Fibroblast of lung (primary cell): Measurements from ENCODE around the gene TES. TPM values are rescaled to one million over a fixed set of nuclear protein-coding genes. Genes with fewer than 3 reads are reported as not detected.

Source experiments
- DNase-seq, 2 donors: peaks; one replicate each; pipeline versions ENCODE4 v3.0.0 to v3.0.0-alpha.2; 2010; ENCODE audit warnings: low read depth in 2 of 2
- H2AFZ ChIP-seq: 2 replicates; pipeline ENCODE4 v1.5.1; 2012; ENCODE audit warnings: low read length, control low read depth, inconsistent platforms
- H3K27ac ChIP-seq: 2 replicates; pipeline ENCODE4 v1.5.1; 2011; ENCODE audit warnings: low read length, control low read depth; ENCODE audit not compliant: insufficient read depth
- H3K27me3 ChIP-seq: 2 replicates; pipeline ENCODE4 v1.5.1; 2011; ENCODE audit warnings: mild to moderate bottlenecking, low read length; ENCODE audit not compliant: control insufficient read depth, insufficient read depth
- H3K36me3 ChIP-seq: 2 replicates; pipeline ENCODE4 v1.5.1; 2011; ENCODE audit warnings: low read length; ENCODE audit not compliant: control insufficient read depth, insufficient read depth
- H3K4me1 ChIP-seq: 2 replicates; pipeline ENCODE4 v1.5.1; 2011; ENCODE audit warnings: low read length; ENCODE audit not compliant: control insufficient read depth, insufficient read depth; ENCODE audit errors: extremely low read depth
- H3K4me2 ChIP-seq: 2 replicates; pipeline ENCODE4 v1.5.1; 2011; ENCODE audit warnings: low read length, control low read depth; ENCODE audit not compliant: insufficient read depth; ENCODE audit errors: extremely low read depth
- H3K4me3 ChIP-seq, 4 experiments: fragments of 200-600 bp in 1 of 4; sonication (generic) in 1 of 4; replicated peaks in 1 of 4; 2 replicates each; pipeline ENCODE4 v1.5.1; 2011 to 2016; ENCODE audit warnings: low read length in 4 of 4, low read depth in 3 of 4, mild to moderate bottlenecking in 3 of 4, control low read depth in 2 of 4, inconsistent platforms in 1 of 4, mixed read lengths in 1 of 4; ENCODE audit not compliant: insufficient read depth in 1 of 4; ENCODE audit errors: control extremely low read depth in 1 of 4
- H3K79me2 ChIP-seq: 2 replicates; pipeline ENCODE4 v1.5.1; 2012; ENCODE audit warnings: mild to moderate bottlenecking, low read length, inconsistent platforms; ENCODE audit not compliant: control insufficient read depth, insufficient read depth
- H3K9ac ChIP-seq: 2 replicates; pipeline ENCODE4 v1.5.1; 2011; ENCODE audit warnings: mild to moderate bottlenecking, low read length, control low read depth; ENCODE audit not compliant: insufficient read depth
- H3K9me3 ChIP-seq: 2 replicates; pipeline ENCODE4 v1.5.1; 2012; ENCODE audit warnings: low read depth, low read length; ENCODE audit not compliant: control insufficient read depth, insufficient read depth
- H4K20me1 ChIP-seq: 2 replicates; pipeline ENCODE4 v1.5.1; 2011; ENCODE audit warnings: low read length; ENCODE audit not compliant: control insufficient read depth, insufficient read depth; ENCODE audit errors: extremely low read depth
- CTCF ChIP-seq, 2 donors: IDR thresholded peaks in 1 of 2; conservative IDR thresholded peaks in 1 of 2; 1 replicate in 1 of 2; 2 replicates in 1 of 2; pipeline ENCODE4 v1.5.1; 2011 to 2012; ENCODE audit warnings: low read length in 2 of 2, control low read depth in 1 of 2, inconsistent platforms in 1 of 2, low read depth in 1 of 2, mild to moderate bottlenecking in 1 of 2
- EZH2 ChIP-seq: IDR thresholded peaks from 2 replicates; pipeline ENCODE4 v1.5.1; 2012; ENCODE audit warnings: low read length, control low read depth, mild to moderate bottlenecking; ENCODE audit errors: missing control alignments
- polyA plus RNA-seq, 2 donors: library from polyadenylated mRNA; depleted of rRNA in 1 of 2; stranded (reverse) in 1 of 2; unstranded in 1 of 2; fragments of >200 nt; gene quantifications; 2 replicates each; pipeline ENCODE4 v1.2.1, GENCODE V29; 2011 to 2012; ENCODE audit warnings: missing spikeins in 1 of 2
- total RNA-seq: library from RNA; depleted of rRNA; stranded (reverse); fragments of >200 nt; gene quantifications from 2 replicates; pipeline ENCODE4 v1.2.1, GENCODE V29; 2014

Gene TES
- total and polyA plus RNA-seq, 2 donors (not counting 1 experiment from before 2014, with no cell fraction given), result 17.7 to 64.1 TPM

GRCh38 chr7:116307253-116307652 is 96.9 kb downstream of the TES start:
- Histone ChIP-seq H3K4me1 (no peaks in the 10 kb centered on the region), H3K27me3 (no peaks in the 10 kb centered on the region), H2AFZ (no peak overlapping the region), H3K79me2 (no peaks in the 10 kb centered on the region), H4K20me1 (no peaks in the 10 kb centered on the region), H3K27ac (no peak overlapping the region), H3K4me3 (no peak overlapping the region), H3K9ac (no peak overlapping the region), H3K36me3 (no peaks in the 10 kb centered on the region), H3K4me2 (no peak overlapping the region), H3K9me3 (no peaks in the 10 kb centered on the region)
- TF ChIP-seq CTCF (conservative IDR thresholded peaks at IDR 0.05 in 1 of 2, IDR thresholded peaks at IDR 0.05 in 1 of 2; ENCODE audit: low read depth in 1 of 2, low read length in 2 of 2), result no peak
- TF ChIP-seq EZH2, result no peak
- no peak for DNase-seq

Other genes starting within 250 kb of the TES start
- gene TFEC, start 179.8 kb upstream of the TES start, total RNA-seq, result under 0.01 and 0.17 TPM in 2 replicates
- gene TFEC, start 179.8 kb upstream of the TES start, polyA plus RNA-seq, result 0.05 and 0.08 TPM in 2 replicates